Ecto neural progenitor cell (in vitro differentiated cells): ENCODE results near the gene HOXC10.

ENCODE experiments used
- DNase-seq: peaks from one replicate; pipeline ENCODE4 v3.0.0-alpha.2; 2018; ENCODE audit warnings: low spot score

Gene HOXC10

DNA sequence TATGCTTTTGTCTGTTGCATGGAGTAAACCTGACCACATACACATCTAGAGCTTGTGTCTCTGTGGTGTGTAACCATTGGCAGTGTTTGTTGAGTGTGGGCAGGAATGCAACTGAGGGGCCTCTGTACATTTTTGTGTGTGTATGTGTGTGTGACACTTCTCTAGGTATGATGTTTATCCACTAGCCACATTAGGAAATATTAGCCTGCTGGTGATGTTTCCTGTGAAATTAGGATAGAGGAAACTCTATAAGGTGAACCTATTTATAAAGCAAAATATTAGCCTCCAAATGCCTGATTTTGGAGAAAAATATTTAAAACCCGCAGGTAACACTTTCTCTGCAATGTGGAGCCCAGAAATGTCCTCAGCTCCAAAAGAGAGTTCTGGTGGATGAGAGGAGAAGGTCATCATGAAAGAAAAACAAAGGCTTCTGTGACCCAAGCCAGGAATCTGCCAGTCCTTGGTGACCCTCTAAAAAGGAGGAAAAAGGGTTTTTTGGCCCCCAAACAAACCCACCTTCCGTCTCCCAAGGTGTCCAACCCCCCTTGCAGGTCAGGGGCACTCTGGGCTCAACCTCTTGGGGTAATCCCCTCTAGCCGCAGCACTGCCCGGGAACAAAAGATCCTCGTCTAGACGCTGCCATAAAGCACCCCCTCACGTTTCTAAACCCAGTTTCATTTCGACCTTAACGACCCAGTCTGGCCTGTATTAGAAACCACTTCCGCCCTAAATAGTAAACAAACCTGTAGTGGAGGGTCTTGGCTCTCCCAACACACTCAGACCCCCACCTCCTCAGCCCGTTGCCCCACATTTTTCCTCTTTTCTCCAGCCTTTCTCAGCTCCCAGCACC lies 7.1 kb upstream of the HOXC10 start:
- no peak for DNase-seq

DNA sequence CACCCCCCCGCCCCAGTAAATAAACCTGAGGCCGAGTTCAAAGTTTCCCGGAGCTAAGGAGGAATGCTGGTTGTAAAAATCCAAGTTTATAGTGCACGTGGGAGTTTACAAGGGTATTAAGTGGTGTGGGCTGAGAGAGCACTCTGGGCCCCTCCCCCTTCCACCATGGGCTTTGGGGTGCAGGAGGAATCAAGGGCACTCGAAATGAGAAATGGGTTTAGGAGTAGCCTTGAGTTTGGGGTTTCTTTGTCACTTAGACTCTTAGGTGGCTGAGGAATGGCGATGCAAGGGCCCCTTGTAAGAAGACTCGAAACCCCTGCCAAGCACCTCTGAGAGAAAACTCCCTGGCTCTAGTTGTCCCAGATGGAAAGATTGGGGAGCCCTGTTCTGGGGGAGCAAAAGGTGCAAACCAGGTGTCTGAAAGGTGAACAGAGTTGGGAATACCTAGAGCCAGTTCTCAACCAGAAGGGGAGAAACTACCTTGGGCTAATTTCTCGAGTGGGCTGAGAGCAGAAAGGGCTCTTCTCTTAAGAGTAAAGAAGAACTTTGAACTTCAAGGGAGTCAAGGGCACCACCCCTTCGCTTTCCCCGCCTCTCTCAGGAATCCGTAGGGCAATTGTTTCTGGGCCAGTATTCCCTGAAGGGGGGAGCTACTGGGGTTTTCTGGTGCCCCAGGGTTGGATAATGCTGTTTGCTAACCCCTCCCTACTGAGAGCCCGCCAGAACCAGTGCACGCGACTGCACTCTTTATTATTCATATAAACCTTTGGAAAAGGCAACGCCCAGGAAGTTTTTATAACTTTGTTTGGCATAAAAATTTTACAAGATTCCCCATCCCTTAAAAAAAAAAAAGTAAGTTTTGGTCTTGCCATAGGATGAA lies 6.2 kb upstream of the HOXC10 start:
- no peak for DNase-seq

DNA sequence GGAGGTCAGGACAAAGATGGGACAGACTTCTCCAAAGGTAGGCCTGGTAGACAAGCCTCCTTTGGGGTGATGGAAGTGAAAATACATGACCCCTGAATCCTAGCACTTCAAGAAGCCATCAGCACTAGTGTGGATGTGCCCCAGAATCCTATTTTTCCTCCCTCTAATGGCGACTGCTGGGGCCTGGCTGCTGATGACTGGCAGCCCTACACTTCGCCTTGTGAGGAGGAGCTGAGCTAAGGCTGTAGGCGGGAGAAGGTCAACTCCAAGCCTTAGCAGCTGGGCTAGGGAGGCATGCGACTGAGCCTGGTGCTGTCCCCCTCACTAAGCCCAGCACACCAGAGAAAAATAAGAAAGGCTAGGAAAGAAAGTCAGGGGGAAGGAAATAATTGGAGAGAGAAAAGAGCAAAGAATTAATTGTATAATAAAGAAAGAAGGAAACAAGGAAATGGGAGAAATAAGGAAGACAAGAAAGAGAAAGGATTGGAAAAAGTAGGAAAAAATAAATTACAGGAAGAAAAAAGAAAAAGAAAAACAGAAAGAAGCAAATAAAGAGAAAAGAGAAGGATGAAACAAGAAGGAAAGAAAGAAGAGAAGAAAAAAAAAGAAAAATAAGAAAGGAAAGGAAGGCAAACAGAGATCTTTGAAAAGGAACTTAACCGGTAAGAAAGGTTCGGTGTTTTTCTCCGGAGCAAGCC lies 4.7 kb upstream of the HOXC10 start:
- DNase-seq: no peak

DNA sequence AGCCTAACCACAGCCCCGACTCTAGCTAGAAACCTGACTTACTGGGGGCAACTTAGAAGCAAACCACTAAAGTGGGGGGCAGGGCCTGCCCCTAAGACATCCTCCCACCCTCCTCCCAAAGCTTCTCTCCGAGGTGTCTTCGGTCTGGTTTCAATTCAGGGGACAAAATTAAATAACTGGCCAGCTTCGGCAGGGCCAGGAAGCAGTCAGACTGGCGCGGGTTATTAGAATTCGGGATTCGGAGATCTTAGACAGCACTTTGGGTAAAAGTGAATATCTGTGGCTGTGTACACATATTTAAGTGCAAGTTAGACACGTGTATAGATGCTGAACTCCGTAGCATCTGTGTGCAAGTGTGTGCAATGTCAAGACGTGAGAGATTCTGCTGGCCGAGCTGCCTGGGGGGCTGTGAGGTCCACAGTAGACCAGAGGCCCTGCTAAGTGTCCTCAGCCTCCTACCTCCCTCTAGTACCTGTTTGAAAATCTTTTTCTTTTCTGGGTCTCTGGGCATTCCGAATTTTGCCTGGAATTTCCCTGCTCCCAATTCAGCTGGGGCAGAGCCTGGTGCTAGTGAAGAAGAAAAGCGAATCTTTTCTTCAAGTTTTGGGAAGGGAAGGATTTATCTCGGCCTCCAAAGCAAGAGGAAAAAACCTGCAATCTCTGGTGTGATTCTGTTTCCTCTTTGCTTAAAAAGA lies 4.0 kb upstream of the HOXC10 start:
- no peak for DNase-seq

DNA sequence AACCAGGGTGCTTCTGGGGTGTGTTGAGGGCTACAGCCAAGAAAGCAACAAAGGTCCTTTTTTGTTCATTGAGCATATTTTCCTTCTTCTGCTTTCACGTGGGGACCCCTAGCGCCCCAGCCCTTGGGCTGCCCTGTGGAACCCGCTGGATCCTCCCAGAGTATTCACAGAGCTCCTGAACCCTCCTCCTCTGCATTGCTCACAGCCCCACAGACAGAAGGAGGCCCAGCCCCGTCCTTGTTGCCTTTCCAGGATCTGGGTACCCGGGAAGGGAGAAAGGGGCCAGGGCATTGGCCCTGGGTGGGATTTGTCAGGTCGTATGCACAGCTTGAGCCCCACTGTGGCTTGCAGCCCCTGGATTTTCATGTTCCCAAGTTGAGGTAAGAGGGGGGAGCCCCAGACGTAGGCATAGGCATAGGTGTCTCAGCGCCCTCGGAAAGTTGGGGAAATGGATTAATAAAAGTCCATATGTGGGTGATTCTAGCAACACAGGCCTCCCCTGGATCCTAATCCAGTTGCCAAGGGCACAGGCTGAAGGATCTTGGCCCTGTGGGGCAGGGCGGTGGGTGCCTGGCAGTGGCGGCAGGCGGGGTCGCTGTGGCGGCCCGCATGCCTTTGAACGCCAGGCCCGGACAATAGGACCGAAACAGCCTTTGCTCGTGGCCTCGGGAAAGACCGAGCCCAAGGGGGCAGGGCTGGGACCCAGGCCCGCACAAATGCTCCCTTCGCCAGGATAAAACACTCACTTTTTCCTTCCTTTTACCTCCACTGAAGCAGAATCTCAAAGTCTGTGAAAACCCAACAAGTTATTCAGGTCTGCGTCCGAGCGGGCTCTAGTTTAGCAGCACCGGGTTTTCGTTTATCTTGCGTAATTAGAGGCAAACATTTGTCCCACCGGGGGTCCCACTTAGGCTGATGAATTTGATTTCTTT lies 3.0 kb upstream of the HOXC10 start:
- DNase-seq: no peak

DNA sequence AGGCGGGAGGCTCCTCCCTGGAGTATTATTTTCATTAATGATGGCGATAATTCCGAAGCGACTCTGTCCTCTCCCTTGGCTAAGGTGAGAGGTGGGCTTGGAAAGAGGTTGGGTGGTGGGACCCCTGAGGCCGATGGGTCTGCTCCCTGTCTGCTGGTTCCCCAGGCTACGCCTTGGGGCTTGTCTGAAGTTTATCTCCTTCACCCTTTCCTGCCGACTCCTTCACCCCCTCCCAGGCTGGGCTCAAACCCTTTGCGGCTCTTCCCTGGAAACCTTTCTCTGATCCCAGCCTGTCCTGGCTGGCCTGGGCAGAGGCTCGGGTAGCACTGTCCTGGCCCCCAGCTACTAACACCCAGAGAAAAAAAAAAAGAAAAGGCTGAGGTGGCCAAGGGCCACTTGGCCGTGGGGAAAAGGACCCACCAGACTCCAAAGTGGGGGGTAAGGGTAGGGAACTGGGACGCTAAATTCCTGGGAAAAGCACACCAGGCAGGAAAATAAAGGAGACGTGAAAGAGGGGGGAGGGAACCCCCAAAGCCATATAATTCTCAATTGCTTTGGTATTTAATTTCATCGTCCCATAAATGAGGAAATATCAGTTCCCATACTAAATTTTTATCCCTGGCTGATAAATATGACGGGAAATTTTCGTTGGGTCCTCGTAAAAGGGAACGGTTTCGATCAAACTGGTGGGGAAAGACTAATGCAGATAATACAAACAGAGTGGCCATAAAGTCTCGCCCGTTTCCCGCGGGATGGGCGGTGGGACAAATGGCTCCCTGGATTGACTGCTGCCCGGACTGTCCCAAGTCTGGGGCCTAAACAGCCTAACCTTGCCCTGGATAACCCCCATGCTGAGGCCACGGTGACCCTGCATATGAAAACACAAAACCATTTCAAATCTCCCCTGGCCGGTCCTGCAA lies 2.0 kb upstream of the HOXC10 start:
- DNase-seq: no peak

DNA sequence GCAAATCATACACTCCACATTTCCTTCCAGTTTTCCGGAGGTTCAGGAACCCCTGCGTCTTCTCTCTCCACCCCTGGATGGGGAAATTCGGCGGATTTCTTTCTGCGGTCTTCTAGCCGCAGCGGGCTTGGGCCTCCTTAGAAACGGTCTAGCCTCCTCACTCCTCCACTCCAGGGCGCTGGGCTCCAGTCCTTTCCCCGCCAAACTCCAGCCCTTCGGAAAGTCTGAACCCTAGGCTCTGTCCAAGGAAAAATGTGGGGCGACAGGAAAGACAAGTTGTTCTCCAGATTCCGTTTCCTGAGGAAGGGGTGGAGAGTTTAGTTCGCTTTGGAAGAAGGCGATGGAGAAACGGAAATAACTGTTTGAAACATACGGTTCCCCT lies 1.4 kb upstream of the HOXC10 start:
- DNase-seq: no peak

DNA sequence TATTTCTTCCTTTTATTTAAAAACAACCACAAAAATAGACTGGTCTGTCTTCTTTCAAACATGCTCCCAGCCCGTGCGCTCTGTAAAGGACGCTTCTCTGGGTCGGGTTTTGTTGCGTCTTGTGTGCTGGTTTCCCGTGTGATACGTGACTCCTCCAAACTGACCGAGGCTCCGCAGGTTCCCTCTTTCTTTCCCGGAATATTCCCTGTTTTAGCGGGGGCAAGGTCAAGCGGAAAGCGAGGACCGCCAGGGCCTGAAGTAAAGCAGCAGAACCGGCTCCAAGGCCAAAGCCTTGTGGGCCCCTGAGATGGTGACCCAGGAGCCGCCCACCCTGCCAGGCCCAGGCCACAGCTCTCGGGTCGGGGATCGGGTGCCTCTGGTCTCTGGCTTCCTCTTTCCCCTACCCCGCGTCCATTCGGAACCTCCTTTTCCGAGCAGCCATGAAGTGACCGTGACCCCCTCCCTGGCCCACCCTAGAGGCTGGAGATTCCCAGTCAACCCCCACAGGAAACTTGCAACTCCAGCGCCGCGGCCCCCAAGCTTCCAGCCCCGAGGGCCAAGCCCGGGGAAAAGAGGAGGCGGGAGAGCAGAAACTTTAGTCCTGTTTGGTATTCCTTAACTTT lies 885 bp upstream of the HOXC10 start:
- no peak for DNase-seq

DNA sequence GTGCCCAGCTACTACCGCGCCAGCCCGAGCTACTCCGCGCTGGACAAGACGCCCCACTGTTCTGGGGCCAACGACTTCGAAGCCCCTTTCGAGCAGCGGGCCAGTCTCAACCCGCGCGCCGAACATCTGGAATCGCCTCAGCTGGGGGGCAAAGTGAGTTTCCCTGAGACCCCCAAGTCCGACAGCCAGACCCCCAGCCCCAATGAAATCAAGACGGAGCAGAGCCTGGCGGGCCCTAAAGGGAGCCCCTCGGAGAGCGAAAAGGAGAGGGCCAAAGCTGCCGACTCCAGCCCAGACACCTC lies 697 bp downstream of the HOXC10 start:
- no peak for DNase-seq

DNA sequence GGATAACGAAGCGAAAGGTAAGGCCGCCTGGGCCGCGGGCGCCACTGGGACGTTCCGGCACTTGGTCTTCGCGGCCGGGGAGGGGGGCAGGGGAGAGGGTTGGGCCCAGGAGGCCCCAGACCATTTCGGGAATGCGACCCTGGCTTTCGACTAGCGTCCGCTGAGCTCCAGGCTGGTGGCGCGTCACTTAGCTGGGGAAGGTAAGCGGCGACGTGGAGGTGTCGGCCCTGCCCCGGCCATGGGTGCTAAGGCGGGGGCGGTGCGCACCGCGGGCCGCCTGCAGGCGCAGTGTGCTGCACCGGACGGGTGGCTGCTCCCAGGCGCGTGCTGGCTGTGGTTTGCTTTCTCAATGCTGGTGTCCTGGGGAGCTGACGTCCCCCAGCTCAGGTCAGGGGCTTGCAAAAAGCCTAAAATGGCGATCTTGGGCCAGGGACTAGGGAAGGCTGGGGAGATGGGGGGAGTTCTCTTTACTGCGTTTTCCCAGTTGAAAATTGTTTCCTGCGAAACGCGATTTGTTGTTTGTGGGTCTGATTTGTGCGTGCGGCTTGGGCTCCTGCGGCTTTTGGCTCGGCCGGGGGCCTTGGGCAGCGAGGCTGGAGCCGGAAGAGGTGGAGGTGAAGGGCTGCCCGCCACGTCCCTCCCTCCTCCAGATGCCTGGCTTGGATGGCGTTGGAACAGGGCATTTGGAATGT lies 1.2 kb downstream of the HOXC10 start:
- DNase-seq: no peak

DNA sequence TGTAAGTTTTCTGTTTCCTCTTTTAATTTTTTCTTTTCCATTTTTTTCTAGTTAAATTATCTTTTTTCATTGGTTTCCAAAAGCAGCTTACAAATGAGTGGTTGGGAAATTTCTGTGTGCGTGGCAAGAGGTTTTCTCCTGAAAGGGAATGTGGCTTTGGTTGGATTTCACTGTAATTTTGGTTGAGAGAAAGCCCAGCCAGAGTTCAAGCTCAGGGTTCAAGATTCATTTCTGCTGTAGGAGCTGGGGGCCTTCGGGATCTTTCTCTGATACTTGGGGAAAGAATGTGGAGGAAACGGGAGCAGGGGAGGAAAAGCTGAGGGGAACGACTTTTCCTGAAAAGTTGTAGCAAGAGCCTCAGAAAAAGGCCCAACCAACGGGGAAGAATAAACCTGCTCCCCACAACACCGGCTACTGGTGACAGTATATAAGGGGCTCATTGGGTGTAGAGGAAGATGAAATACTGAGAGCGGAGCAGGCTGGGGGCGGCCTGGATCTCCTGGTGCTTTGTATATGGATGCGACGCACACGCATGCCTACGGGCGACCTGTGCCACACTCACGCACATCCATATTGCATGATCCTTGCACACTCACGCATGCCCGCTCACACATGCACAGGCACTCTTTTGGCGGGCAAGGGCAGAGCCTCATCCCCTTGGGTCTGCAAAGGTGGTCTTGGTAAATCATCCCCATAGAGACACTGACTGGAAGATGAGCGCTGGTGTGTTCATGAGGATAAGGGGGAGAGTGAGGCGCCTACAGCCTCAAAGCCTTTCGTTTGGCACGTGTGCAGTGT lies 1.9 kb downstream of the HOXC10 start:
- DNase-seq: no peak

DNA sequence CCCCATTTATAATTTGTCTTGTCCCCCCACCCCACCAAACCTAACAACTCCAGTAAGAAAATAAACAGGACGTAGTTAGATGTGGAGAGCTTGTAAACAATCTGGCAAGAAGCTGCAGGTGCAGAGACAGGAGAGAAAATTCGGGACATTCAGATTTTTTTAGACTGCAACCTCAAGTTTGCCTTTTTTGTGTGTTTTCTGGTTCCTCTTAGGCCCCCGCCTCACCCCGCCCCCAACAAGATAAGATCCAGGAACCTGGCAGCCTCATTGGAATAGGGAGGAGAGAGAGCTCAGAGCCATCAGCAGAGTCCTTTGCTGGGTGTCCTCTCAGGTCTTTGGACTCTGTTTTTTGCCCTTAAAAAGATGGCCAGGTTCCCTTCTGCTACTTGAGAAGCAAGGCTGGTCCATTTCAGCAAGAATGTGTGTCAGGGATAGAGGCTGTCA lies 2.9 kb downstream of the HOXC10 start:
- no peak for DNase-seq

DNA sequence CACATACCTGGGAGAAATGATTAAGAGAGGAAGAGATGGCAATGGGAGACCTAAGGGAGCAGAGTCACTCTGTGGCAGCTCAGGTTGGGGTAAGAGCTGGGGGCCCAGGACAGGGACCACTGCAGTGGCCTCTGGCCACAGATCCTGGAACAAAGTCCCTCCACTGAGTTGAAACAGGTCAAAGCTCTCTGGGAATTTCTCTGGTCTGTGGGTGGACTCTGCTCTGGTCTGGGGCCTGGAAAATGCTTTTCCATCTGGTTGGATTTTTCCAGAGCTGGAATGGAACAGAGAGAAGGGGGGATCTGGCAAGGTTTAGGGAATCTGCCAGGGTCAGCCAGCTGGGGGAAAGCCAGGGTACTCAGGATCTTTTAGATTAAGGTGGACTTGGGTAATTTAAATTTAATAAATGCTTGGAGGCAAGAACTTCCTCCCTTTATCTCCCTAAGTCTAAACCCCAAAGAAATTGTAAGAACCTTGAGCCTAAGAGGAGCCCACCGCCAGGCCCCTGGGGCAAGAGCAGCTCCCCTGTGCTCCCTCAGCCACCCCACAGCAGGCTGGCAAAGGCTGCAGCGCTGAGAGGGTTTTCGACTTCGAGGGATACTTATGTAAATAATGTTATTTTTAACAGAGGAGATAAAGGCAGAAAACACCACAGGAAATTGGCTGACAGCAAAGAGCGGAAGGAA lies 3.7 kb downstream of the HOXC10 start:
- DNase-seq: no peak

DNA sequence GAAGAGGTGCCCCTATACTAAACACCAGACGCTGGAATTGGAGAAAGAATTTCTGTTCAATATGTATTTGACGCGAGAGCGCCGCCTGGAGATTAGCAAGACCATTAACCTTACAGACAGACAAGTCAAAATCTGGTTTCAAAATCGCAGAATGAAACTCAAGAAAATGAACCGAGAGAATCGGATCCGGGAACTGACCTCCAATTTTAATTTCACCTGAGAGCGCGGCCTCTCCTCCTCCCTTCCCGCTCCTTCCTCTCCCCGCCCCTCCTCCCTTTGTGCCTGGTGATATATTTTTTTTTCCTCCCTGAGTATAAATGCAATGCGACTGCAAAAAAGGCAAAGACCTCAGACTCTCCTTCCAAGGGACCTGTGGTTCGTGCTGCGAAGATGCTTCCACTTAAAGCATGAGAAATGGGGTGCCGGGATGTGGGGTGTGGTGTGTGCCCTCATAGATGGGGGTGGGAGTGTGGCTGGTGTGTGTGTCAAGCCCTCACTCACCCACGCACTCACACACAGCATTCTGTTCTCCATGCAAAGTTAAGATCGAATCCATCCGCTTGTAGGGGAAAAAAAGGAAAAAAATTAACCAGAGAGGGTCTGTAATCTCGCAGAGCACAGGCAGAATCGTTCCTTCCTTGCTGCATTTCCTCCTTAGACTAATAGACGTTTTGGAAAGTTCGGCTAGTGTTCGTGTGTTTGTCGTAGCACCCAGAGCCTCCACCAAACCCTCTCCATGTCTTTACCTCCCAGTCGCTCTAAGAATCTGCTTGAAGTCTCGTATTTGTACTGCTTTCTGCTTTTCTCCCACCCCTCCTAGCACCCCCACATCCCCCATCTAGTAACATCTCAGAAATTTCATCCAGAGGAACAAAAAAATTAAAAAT lies 4.5 kb downstream of the HOXC10 start:
- no peak for DNase-seq

DNA sequence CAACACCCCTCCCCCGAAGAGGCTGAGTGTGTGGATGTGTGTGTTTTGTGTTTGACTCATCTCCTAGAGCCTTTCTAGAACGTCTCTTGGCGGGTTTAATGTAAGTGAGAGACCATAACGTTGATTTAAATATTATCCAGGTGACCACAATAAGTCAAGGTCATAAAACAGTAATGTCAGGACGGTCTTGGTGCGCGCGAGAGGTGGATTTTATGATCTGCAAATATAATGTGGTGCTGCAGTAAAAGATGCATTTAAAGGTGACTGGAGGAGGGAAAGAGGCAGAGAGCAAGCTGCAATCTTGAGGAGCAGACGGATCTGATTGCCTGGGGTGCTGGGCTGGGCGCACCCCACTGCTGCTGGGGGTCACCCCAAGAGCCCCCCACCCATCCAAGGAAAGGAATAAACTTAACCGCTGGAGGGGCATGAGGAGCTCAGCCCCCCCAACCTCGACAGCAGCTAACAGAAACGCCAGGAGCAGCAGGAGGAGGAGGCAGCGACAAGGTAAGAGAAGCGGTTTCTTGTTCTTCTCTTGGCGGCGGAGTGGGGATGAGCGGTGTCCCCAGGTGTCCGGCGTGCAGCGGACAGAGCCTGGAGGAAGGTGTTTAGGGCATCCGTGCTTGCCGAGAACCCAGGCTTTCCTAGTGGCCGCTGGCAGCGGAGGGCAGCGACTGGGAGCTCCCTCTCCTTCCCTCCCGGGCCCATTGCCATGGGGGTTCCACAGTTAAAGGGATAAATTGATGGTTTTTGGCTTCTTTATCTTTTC lies 5.5 kb downstream of the HOXC10 start:
- DNase-seq: no peak

DNA sequence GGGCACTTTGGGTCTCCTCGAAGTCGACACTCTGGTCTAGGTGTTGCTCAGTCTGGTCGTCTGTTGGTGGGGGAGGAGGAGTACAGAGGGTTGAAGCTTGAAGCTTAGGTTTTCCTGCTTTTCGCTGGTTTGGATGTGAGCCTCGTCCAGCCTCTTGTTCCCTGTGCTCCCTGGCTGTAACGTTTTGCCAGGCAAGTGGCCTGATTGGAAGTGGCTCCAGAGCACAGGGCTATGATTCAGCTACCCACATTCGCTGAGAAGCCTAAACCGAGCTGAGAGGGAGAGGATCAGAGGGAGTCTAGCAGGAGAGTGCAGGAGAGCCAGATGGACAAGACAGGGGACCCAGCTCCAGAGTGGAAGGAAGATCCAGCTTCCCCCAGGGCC lies 6.1 kb downstream of the HOXC10 start:
- no peak for DNase-seq
